SJCRH30 (cell line): Measurements from ENCODE around the gene CLDND2. TPM values are rescaled to one million over a fixed set of nuclear protein-coding genes. Genes with fewer than 3 reads are reported as not detected.
A peak's percentile ranks its signal among the peaks of the same experiment; 100 is the strongest.
"Not testable (repeated sequence)": the region's sequence is repeated elsewhere in the genome, so short reads cannot be mapped to it uniquely, and the experiment has no call there.

Experiments used
- DNase-seq, 2 experiments: peaks; one replicate each; pipeline ENCODE4 v3.0.0-alpha.2; 2015 to 2020
- H3K27ac ChIP-seq: fragments of 250-450 bp; sonication (Bioruptor Pico); 2 replicates; pipeline ENCODE4 v1.5.1; 2020; ENCODE audit warnings: mild to moderate bottlenecking, moderate library complexity
- H3K27me3 ChIP-seq: fragments of 250-450 bp; sonication (Bioruptor Pico); 2 replicates; pipeline ENCODE4 v1.5.1; 2020; ENCODE audit warnings: mild to moderate bottlenecking, moderate library complexity
- H3K36me3 ChIP-seq: fragments of 250-450 bp; sonication (Bioruptor Pico); 2 replicates; pipeline ENCODE4 v1.5.1; 2020; ENCODE audit warnings: mild to moderate bottlenecking, moderate library complexity
- H3K4me1 ChIP-seq: fragments of 250-450 bp; sonication (Bioruptor Pico); 2 replicates; pipeline ENCODE4 v1.5.1; 2020; ENCODE audit warnings: mild to moderate bottlenecking, moderate library complexity
- H3K4me3 ChIP-seq: fragments of 250-450 bp; sonication (Bioruptor Pico); 2 replicates; pipeline ENCODE4 v1.5.1; 2020; ENCODE audit warnings: mild to moderate bottlenecking, moderate library complexity
- H3K9me3 ChIP-seq: fragments of 250-450 bp; sonication (Bioruptor Pico); replicated peaks from 2 replicates; pipeline ENCODE4 v1.5.1; 2020; ENCODE audit warnings: mild to moderate bottlenecking, moderate library complexity
- total RNA-seq: library from RNA; depleted of rRNA; stranded (reverse); fragments of >200 nt; shearing (Covaris generic); gene quantifications from 2 replicates; pipeline ENCODE4 v1.2.3, GENCODE V29; 2014; rRNA removed

Gene CLDND2, protein sequence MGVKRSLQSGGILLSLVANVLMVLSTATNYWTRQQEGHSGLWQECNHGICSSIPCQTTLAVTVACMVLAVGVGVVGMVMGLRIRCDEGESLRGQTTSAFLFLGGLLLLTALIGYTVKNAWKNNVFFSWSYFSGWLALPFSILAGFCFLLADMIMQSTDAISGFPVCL
- not detected in 2 replicates for total RNA-seq

GRCh38 chr19:51368366-51369282 lies at the start of gene CLDND2:
Gene CLDND2 (minus strand): TSS chr19:51369003. CDS start chr19:51368577, 426 bp downstream.
- Histone ChIP-seq H3K4me3 (peak within 1 kb of the TSS; percentile 68), H3K36me3 (no peaks in the 10 kb centered on the region), H3K9me3 (no peaks in the 10 kb centered on the region), H3K4me1 (peaks cover 7% of the 10 kb centered on the region; the same call in 1 of the 2 replicates), H3K27me3 (no peaks in the 10 kb centered on the region), H3K27ac (peak within 1 kb of the TSS; percentile 99)
- peak; percentile 21 to 22 for DNase-seq

- no peak for DNase-seq
- no peaks in the 10 kb centered on the region for H3K9me3 ChIP-seq
- H3K4me1 ChIP-seq, result no peaks in the 10 kb centered on the region
- no peak overlapping the region for H3K4me3 ChIP-seq
- H3K27me3 ChIP-seq, result no peaks in the 10 kb centered on the region
- no peaks in the 10 kb centered on the region for H3K36me3 ChIP-seq
- H3K27ac ChIP-seq, result no peak overlapping the region
These were observed 49.0 kb upstream of the CLDND2 start for GRCh38 chr19:51417810-51418157.

DNA sequence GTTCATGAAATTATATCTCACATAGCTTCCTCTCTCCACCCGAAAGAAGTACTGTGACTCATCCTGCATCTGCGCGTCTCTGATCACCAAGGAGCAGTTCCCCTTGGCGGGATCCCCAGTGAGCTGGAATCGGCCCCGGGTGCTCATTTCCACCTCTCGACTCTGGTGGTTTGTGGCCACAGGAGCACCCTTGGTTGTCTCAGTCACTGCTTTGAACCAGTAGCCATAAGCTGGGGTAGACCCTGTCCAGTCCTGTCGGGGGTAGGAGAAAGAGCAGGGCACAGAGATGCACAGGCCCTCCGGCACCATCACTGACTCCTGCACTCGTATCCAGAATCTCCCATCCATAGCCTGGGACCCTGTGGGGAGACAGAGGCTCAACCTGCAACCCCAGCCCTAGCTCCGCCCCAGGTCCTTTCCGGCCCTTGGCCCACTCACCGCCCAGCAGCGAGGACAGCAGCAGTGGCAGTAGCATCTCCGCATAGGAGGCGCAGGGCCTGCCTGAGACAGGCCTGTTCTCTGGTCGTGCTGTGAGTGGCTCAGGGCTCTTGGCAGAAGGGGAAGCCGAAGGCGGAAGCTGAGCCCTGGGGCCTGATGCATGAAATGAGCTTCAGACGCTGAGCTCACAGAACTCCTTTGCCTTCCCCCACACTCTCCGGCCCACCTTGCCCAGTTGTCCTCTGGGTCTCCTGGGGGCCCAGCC lies 48.5 kb upstream of the CLDND2 start, which contains the start of gene SIGLEC10:
SIGLEC10 (minus strand) TSS at position 536 of the 703 bp plus-strand sequence; CDS start at position 475, 61 bp downstream.
- Histone ChIP-seq H3K27me3 (no peaks in the 10 kb centered on the region), H3K4me1 (no peaks in the 10 kb centered on the region), H3K27ac (no peak within 1 kb of the TSS), H3K36me3 (no peaks in the 10 kb centered on the region), H3K9me3 (no peaks in the 10 kb centered on the region), H3K4me3 (no peak within 1 kb of the TSS)
- DNase-seq, result no peak

GRCh38 chr19:51416422-51416821 lies 47.6 kb upstream of the CLDND2 start:
- H3K4me1 ChIP-seq, DNase-seq, H3K27ac ChIP-seq, H3K4me3 ChIP-seq, H3K27me3 ChIP-seq, H3K9me3 ChIP-seq, H3K36me3 ChIP-seq: not testable (repeated sequence)

DNA sequence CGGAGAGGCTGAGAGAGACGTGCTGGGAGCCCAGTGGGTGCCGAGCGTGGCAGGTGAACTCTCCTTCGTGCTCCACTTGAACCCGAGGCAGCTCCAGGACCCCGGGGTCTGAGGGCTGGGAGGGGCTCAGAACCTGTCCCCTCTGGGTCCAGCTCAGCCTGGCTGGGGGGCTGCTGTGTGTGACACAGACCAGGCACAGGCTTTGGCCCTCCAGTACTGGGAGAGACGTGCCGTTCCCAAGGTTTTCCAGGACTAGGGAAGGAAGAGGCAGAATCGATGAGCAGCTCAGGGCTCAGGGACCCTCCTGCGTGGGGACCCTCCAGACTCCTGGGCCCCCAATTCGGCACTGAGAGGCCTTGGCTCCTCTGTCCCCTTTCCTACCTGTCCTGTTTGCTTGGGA lies 46.4 kb upstream of the CLDND2 start:
- no peaks in the 10 kb centered on the region for H3K27me3 ChIP-seq
- H3K9me3 ChIP-seq, result no peaks in the 10 kb centered on the region
- H3K36me3 ChIP-seq, result no peaks in the 10 kb centered on the region
- H3K27ac ChIP-seq, result no peak overlapping the region
- no peak overlapping the region for H3K4me3 ChIP-seq
- H3K4me1 ChIP-seq, result no peaks in the 10 kb centered on the region
- no peak for DNase-seq

DNA sequence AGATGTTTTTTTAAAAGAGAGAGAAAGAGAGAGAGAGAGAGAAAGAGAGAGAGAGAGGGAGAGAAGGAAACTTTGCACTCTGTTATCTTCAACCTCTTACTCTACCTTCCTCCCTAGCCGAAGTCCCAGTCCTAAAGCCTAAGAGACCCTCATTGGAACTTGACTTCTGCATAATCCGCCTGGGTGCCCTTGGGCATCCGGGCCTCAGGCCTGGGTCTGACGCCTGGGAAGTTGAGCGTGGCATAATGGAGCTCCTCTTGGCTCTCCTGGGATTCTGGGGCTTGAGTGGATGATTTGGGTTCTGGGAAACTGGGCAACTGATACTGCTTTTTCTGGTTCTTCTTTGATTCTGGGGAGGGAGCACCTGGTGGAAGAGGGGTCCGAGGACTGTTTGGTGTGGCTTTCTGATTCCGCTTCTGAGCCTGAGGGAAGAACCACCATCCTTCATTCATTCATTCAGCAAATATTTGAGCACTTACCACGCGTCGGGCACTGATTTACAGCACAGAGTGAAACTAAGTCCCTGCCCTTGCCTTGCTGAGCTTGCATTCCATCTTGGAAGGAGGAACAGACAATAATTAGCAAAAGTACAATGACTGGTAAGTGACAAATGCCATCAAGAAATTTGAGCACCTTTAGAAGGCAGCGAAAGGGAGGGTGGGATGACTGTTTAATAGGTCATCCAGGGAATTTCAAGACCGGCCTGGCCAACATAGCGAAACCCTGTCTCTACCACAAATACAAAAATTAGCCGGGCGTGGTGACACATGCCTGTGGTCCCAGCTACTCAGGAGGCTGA lies 42.3 kb upstream of the CLDND2 start:
- H3K4me1 ChIP-seq, result no peaks in the 10 kb centered on the region
- no peak overlapping the region for H3K4me3 ChIP-seq
- no peak overlapping the region for H3K27ac ChIP-seq
- no peaks in the 10 kb centered on the region for H3K9me3 ChIP-seq
- H3K36me3 ChIP-seq, result no peaks in the 10 kb centered on the region
- H3K27me3 ChIP-seq, result no peaks in the 10 kb centered on the region
- DNase-seq, result no peak

DNA sequence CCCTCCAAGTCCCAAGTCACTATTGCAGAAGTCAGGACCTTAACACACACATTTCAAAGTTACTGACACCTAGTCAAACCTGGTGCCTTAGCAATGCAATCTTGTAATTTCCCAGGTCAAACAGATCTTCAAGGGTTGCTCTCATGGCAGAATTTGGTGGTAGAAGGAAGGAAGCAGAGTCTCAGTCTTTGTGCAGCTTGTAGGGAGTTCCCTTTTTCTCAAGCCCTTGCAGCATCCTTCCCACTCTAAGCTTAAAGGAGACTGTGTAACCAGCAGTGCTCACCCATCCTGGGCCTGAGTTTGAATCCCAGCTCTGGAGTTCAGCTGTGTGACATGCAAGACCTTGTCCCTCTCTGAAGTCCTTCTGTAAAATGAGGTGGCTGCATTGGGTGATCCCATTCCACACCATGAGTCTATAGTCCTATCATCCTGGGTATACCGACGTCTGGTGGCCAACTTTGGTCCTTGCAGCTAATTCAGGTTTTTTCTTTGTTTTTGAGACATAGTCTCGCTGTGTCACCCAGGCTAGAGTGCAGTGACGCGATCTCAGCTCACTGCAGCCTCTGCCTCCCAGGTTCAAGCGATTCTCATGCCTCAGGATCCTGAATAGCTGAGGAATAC lies 38.8 kb upstream of the CLDND2 start:
- no peaks in the 10 kb centered on the region for H3K27me3 ChIP-seq
- DNase-seq, result peak in 1 of 2 experiments; percentile 25
- H3K9me3 ChIP-seq, result no peaks in the 10 kb centered on the region
- no peaks in the 10 kb centered on the region for H3K36me3 ChIP-seq
- no peaks in the 10 kb centered on the region for H3K4me1 ChIP-seq
- no peak overlapping the region for H3K27ac ChIP-seq
- H3K4me3 ChIP-seq, result no peak overlapping the region

DNA sequence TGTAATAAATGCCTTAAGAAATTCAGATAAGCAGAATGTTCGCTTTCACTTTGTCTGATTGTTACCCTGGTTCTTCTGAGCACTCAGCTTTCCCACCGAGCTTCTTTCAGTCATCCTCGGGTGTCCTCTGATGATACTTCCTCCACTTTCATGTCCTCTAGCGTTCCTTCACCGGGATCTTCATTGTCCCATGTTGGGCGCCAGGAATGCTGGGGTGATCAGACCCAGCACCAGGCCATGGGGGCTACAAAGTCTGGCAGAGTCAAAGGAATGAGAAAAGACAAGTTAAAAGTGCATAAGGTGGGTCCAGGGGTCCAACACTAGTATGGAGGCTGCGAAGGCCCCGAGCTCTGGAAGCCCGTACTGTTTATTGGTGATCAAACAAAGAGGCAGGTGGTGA lies 33.3 kb upstream of the CLDND2 start:
- H3K4me3 ChIP-seq, result no peak overlapping the region
- H3K9me3 ChIP-seq, result no peaks in the 10 kb centered on the region
- no peaks in the 10 kb centered on the region for H3K27me3 ChIP-seq
- no peak for DNase-seq
- no peaks in the 10 kb centered on the region for H3K4me1 ChIP-seq
- no peak overlapping the region for H3K27ac ChIP-seq
- no peaks in the 10 kb centered on the region for H3K36me3 ChIP-seq

DNA sequence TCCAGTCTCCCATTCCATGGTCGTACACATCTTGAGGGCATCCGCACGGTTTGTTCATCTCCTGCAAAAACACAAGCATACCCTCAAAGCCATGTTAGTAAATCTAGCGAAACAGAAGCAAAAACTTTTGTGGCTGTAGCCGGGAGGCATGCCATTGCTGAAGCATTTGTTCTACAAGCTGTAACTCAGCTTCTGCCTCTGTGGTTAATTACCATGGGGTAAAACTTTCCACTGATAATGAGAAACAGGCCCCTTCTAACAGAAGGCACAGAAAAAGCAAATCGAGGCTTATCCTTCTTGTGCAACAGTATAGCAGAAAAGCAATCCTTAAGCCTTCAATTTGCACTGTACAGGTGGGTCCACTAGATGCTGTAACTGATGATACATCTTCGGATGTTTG lies 31.1 kb upstream of the CLDND2 start:
- not testable (repeated sequence) for H3K27ac ChIP-seq, H3K36me3 ChIP-seq, H3K4me1 ChIP-seq, DNase-seq, H3K9me3 ChIP-seq, H3K27me3 ChIP-seq, H3K4me3 ChIP-seq

- Histone ChIP-seq H3K4me3 (no peak overlapping the region), H3K27me3 (no peaks in the 10 kb centered on the region), H3K4me1 (no peaks in the 10 kb centered on the region), H3K27ac (no peak overlapping the region), H3K9me3 (no peaks in the 10 kb centered on the region), H3K36me3 (no peaks in the 10 kb centered on the region)
- no peak for DNase-seq
These were observed 30.4 kb upstream of the CLDND2 start for GRCh38 chr19:51399231-51399630.

DNA sequence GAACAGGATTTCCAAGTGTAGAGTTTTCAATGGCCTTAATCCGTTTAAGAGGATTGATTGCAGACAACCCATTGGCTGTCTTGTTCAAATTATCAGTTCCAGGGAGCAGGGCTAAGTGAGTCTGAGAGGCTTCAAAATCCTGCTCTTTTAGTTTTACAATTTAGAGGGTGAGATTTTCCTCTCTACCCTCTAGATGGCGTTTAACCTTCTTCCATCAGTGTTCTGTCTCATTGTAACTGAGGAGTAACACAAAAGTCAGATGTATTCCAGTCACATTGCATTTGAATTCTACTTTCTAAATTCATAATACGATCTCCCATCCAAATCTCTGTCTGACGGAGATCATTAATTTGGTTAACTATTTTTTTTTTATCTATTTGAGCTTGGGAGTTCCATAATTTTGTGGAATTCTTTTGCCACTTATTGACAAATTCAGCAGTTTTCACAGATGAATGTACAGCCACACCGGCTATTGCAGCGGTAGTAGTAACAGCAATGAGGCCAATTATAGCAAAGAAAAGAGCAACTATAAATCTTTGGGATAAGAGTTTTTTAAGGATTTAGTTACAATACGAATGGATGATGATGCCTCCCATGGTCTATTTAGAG lies 29.4 kb upstream of the CLDND2 start:
- peak in 1 of 2 experiments; percentile 28 for DNase-seq
- no peak overlapping the region for H3K4me3 ChIP-seq

DNA sequence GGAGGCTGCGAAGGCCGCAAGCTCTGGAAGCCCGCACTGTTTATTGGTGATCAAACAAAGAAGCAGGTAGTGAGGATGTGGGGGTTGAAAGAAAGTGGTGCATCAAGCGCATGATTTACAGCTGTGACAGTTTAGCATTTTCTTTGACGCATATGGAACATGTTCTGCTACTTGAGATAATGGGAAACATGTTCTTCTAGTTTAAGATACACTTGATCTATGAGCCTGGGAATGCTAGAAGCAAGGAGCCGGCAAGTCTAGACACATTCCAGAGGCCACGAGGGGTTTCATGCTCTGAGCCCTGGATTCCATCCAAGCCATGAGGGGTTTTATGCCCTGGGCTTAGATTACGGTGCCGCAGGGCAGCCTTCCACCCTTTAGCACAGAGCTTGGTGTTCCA lies 28.6 kb upstream of the CLDND2 start:
- not testable (repeated sequence) for H3K9me3 ChIP-seq, H3K27ac ChIP-seq, H3K4me1 ChIP-seq, H3K27me3 ChIP-seq, DNase-seq, H3K4me3 ChIP-seq, H3K36me3 ChIP-seq

More for the DNA sequence above, 29.4 kb upstream of the CLDND2 start:
- Histone ChIP-seq H3K4me1 (no peaks in the 10 kb centered on the region), H3K27ac (no peak overlapping the region), H3K36me3 (no peaks in the 10 kb centered on the region), H3K9me3 (no peaks in the 10 kb centered on the region), H3K27me3 (no peaks in the 10 kb centered on the region)

- Histone ChIP-seq H3K9me3 (no peaks in the 10 kb centered on the region), H3K27ac (no peak overlapping the region)
These were observed 27.4 kb upstream of the CLDND2 start for GRCh38 chr19:51396175-51396574.

More at GRCh38 chr19:51396175-51396574, 27.4 kb upstream of the CLDND2 start:
- H3K4me3 ChIP-seq, result no peak overlapping the region
- no peak for DNase-seq
- H3K27me3 ChIP-seq, result no peaks in the 10 kb centered on the region
- H3K36me3 ChIP-seq, result no peaks in the 10 kb centered on the region
- no peaks in the 10 kb centered on the region for H3K4me1 ChIP-seq
